T-cell (primary cell): ENCODE data around the gene LINC01488. TPM values are rescaled to one million over a fixed set of nuclear protein-coding genes. Genes with fewer than 3 reads are reported as not detected.

Source experiments
- ATAC-seq, 4 experiments: fragments of 200-7000 bp in 3 of 4; fragments of 150-1000 bp in 1 of 4; cut with Tn5 transposase; replicated peaks in 1 of 4; 1 replicate in 3 of 4; 2 replicates in 1 of 4; pipeline ENCODE4 v1.10.0; 2021; ENCODE audit warnings: moderate library complexity in 3 of 4, mild to moderate bottlenecking in 2 of 4, moderate number of reproducible peaks in 1 of 4
- CTCF ChIA-PET, 2 donors: fragments of 300-600 bp; sonication (Branson Sonifier 250); formaldehyde crosslinking; loops; one replicate each; lab custom pipeline; 2022; ENCODE audit warnings: antibody characterized with exemption in 2 of 2; lab: Charles Lee
- POLR2A ChIA-PET, 2 donors: fragments of 300-600 bp; sonication (Branson Sonifier 250); formaldehyde crosslinking; loops; one replicate each; lab custom pipeline; 2022; ENCODE audit warnings: antibody characterized with exemption in 2 of 2; lab: Charles Lee
- DNase-seq, 35 experiments: peaks; one replicate each; pipeline versions ENCODE4 v3.0.0 to v3.0.0-alpha.2; 2013 to 2023
- H3K27ac ChIP-seq: one replicate; pipeline ENCODE4 v1.5.1; 2013; ENCODE audit warnings: low read length
- H3K27me3 ChIP-seq, 2 experiments: replicated peaks in 1 of 2; 1 replicate in 1 of 2; 2 replicates in 1 of 2; pipeline versions ENCODE4 v1.6.1 to v1.7.0; 2013; ENCODE audit warnings: low read length in 1 of 2, mixed read lengths in 1 of 2; ENCODE audit not compliant: control insufficient read depth in 2 of 2, insufficient read depth in 2 of 2; ENCODE audit errors: extremely low read depth in 1 of 2
- H3K36me3 ChIP-seq, 2 donors: 1 replicate in 1 of 2; 2 replicates in 1 of 2; pipeline versions ENCODE4 v1.6.1 to v1.7.0; 2013; ENCODE audit warnings: low read length in 1 of 2; ENCODE audit not compliant: control insufficient read depth in 2 of 2, insufficient read depth in 1 of 2; ENCODE audit errors: extremely low read depth in 1 of 2
- H3K4me1 ChIP-seq, 2 experiments: 1 replicate in 1 of 2; 2 replicates in 1 of 2; pipeline versions ENCODE4 v1.6.1 to v1.7.0; 2013; ENCODE audit warnings: low read length in 2 of 2, mixed read lengths in 1 of 2; ENCODE audit not compliant: insufficient read depth in 2 of 2, control insufficient read depth in 1 of 2; ENCODE audit errors: extremely low read depth in 1 of 2
- H3K4me3 ChIP-seq, 2 donors: 1 replicate in 1 of 2; 2 replicates in 1 of 2; pipeline versions ENCODE4 v1.5.1 to v1.7.0; 2013; ENCODE audit warnings: mild to moderate bottlenecking in 2 of 2, low read length in 1 of 2, moderate library complexity in 1 of 2; ENCODE audit not compliant: control insufficient read depth in 1 of 2; ENCODE audit errors: extremely low read depth in 1 of 2
- H3K9me3 ChIP-seq: 2 replicates; pipeline ENCODE4 v1.7.0; 2013
- H3K27ac Mint-ChIP-seq, 2 donors: one replicate each; pipeline ENCODE4 v1.8.0; 2020 to 2021; ENCODE audit warnings: mild to moderate bottlenecking in 2 of 2, mixed read lengths in 2 of 2
- H3K27me3 Mint-ChIP-seq, 2 donors: one replicate each; pipeline ENCODE4 v1.8.0; 2021 to 2022; ENCODE audit warnings: mixed read lengths in 2 of 2
- H3K36me3 Mint-ChIP-seq: one replicate; pipeline ENCODE4 v1.8.0; 2021; ENCODE audit warnings: mixed read lengths
- H3K4me1 Mint-ChIP-seq, 3 donors: one replicate each; pipeline ENCODE4 v1.8.0; 2020 to 2022; ENCODE audit warnings: mixed read lengths in 3 of 3, mild to moderate bottlenecking in 1 of 3
- H3K4me3 Mint-ChIP-seq, 3 donors: one replicate each; pipeline ENCODE4 v1.8.0; 2020 to 2022; ENCODE audit warnings: mild to moderate bottlenecking in 3 of 3, mixed read lengths in 3 of 3, moderate library complexity in 3 of 3
- H3K9me3 Mint-ChIP-seq, 3 donors: one replicate each; pipeline ENCODE4 v1.8.0; 2020 to 2022; ENCODE audit warnings: mixed read lengths in 3 of 3
- WGBS: methylation state at CpG from one replicate; pipeline ENCODE4 v1.1.5; 2013; ENCODE audit warnings: missing lambda C conversion rate; ENCODE audit not compliant: insufficient coverage; 5-methylcytosine and 5-hydroxymethylcytosine counted together
- total RNA-seq, 35 experiments: library from RNA in 6 of 35; stranded (reverse) in 6 of 35; fragments of 120-200 nt in 1 of 35; gene quantifications; one replicate each; pipeline versions ENCODE4 v1.2.1 to v1.2.4 and lab custom pipeline; 2013 to 2026

The LINC01488 gene
- total RNA-seq, 5 donors from 2014 or later (not counting 1 experiment from before 2014, with no cell fraction given), result not detected

DNA sequence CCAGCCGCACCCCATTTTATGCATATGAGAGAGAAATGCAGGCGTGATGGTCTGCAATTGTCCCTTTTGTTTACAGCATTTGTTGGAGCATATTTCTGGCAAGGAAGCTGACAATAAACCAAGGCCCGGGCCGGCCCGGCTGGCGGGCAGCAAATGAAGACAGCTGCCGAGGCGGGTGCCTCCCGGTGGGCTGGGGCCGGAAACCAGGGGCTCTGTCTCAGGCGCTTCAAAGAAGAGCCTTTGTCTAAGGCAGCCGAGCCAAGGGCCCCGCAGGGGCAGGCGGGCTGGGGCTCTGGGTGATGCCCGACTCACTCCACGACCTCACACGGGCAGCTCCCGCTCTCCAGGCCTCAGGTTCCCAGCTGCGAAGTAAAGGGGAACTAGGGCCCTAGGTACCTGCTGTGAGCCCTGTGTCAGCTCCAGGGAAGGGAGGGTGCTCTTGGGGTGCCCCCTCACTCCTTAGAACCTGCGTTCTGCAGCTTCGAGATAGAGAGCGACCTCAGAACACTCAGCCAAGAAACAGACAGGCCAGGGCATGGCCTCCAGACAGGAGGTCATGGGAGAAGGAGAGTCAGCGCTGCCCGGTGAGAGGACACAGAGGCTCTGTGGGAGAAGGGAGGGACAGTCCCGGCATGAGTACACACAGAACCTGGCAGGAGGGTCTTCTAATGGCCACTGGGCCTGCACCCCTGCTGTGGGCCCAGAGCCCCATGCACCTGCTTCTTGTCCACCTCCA is 2.4 kb downstream of the LINC01488 start:
- Histone ChIP-seq H3K4me1 (no peaks in the 10 kb centered on the region), H3K27me3 (peaks cover 0 to 31% of the 10 kb centered on the region in 2 experiments), H3K36me3 (no peaks in the 10 kb centered on the region), H3K4me3 (no peak overlapping the region), H3K27ac (no peak overlapping the region), H3K9me3 (no peaks in the 10 kb centered on the region)
- no peak for ATAC-seq
- H3K27me3 Mint-ChIP-seq, result peaks cover 0 to 3% of the 10 kb centered on the region in 2 donors
- no peak for DNase-seq
- H3K36me3 Mint-ChIP-seq, result no peaks in the 10 kb centered on the region
- 86% methylated on average over 25 of the region's 25 CpGs for WGBS
- CTCF ChIA-PET, result no interaction called here
- POLR2A ChIA-PET, result no interaction called here
- H3K9me3 Mint-ChIP-seq, result no peaks in the 10 kb centered on the region
- H3K4me3 Mint-ChIP-seq, result no peak overlapping the region
- no peak overlapping the region for H3K27ac Mint-ChIP-seq
- no peaks in the 10 kb centered on the region for H3K4me1 Mint-ChIP-seq

GRCh38 chr11:69484427-69485259 is 3.2 kb downstream of the LINC01488 start:
- peaks cover 0 to 30% of the 10 kb centered on the region in 2 experiments for H3K27me3 ChIP-seq
- WGBS, result 78% methylated on average over 9 of the region's 13 CpGs
- no peak overlapping the region for H3K27ac Mint-ChIP-seq
- no peaks in the 10 kb centered on the region for H3K4me1 ChIP-seq
- ATAC-seq (no peak), DNase-seq (no peak)
- no peak overlapping the region for H3K4me3 ChIP-seq
- no peaks in the 10 kb centered on the region for H3K36me3 Mint-ChIP-seq
- H3K4me1 Mint-ChIP-seq, result no peaks in the 10 kb centered on the region
- H3K9me3 Mint-ChIP-seq, result no peaks in the 10 kb centered on the region
- POLR2A ChIA-PET, result no interaction called here
- H3K4me3 Mint-ChIP-seq, result no peak overlapping the region
- H3K36me3 ChIP-seq, result no peaks in the 10 kb centered on the region
- H3K27ac ChIP-seq, result no peak overlapping the region
- H3K9me3 ChIP-seq, result no peaks in the 10 kb centered on the region
- CTCF ChIA-PET, result no interaction called here
- peaks cover 0 to 3% of the 10 kb centered on the region in 2 donors for H3K27me3 Mint-ChIP-seq

DNA sequence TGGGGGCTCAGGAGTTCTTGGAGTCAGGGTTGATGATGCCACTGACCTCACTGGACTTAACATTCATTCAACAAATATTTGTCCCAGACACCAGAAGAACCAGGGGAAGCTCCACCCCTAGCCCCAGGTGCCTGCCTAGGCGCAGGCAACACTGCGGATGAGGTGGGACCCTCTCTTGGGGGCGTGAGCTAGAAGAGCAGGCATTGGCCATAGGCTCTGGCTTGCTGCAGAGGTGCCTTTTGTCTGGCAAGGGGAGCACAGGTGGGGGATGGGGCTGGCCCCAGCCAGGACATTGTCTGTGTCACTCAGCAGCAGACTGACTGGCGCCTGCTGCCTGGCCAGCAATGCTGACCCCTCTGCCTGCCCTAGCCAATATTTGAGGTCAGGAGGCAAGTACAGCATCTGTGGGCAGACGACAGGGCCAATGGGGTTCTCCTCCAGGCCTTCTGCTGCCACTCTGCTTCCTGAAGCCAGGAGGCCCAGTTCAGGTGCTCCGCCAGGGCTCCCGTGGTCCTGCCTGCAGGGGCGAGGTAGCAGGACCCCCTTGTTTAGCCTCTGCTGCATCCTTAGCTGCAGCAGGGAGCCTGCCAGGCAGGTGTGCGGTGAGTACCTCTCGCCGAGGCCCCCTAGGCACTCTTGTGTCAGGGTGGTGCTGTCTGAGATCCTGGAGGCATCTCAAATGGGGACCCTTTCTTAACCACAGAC is 4.0 kb downstream of the LINC01488 start:
- Mint-ChIP-seq H3K4me1 (no peaks in the 10 kb centered on the region), H3K27me3 (peaks cover 0 to 1% of the 10 kb centered on the region in 2 donors), H3K27ac (no peak overlapping the region), H3K36me3 (no peaks in the 10 kb centered on the region), H3K9me3 (no peaks in the 10 kb centered on the region), H3K4me3 (no peak overlapping the region)
- no peak overlapping the region for H3K27ac ChIP-seq
- ChIA-PET CTCF (no interaction called here), POLR2A (no interaction called here)
- no peak overlapping the region for H3K4me3 ChIP-seq
- no peaks in the 10 kb centered on the region for H3K36me3 ChIP-seq
- WGBS, result 85% methylated on average over 11 of the region's 11 CpGs
- peaks cover 0 to 31% of the 10 kb centered on the region in 2 experiments for H3K27me3 ChIP-seq
- no peaks in the 10 kb centered on the region for H3K4me1 ChIP-seq
- DNase-seq, result no peak
- no peak for ATAC-seq
- no peaks in the 10 kb centered on the region for H3K9me3 ChIP-seq

- no peaks in the 10 kb centered on the region for H3K4me1 ChIP-seq
- no peaks in the 10 kb centered on the region for H3K9me3 ChIP-seq
- peaks cover 0 to 28% of the 10 kb centered on the region in 2 experiments for H3K27me3 ChIP-seq
- ChIA-PET CTCF (no interaction called here), POLR2A (no interaction called here)
- no peak for DNase-seq
- no peaks in the 10 kb centered on the region for H3K4me1 Mint-ChIP-seq
- H3K27me3 Mint-ChIP-seq, result no peaks in the 10 kb centered on the region
- H3K9me3 Mint-ChIP-seq, result no peaks in the 10 kb centered on the region
- H3K36me3 Mint-ChIP-seq, result no peaks in the 10 kb centered on the region
- no peaks in the 10 kb centered on the region for H3K36me3 ChIP-seq
- H3K4me3 ChIP-seq, result no peak overlapping the region
- WGBS, result 86% methylated on average over 14 of the region's 17 CpGs
- H3K27ac ChIP-seq, result no peak overlapping the region
- H3K4me3 Mint-ChIP-seq, result no peak overlapping the region
- no peak for ATAC-seq
- H3K27ac Mint-ChIP-seq, result no peak overlapping the region
Observed at GRCh38 chr11:69486056-69486772, 4.8 kb downstream of the LINC01488 start.

DNA sequence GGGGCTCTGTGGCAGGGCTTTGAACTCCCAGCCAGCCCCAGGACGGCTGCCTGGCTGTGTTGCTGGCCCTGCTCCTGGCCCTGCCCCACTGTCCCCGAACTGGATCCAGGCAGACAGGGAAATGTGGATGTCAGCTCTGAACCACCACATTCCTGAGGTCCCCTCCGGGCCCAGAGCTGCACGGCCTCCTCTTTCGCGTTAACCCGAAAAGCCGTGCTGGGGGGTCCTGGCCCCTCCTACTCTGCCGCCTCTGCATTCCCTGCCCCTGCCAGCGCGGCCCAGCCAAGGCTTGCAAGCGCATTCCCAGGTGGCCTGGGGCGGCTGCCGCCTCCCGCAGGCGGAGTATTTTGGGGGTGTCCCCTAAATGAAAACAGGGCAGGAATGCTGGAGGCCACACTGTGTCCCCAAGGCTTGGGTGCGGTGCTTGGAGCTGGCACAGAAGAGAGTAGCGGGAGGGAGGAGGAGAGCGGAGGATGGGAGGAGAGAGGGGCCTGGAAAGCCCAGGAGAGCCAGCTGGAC is 5.4 kb downstream of the LINC01488 start:
- no peaks in the 10 kb centered on the region for H3K36me3 Mint-ChIP-seq
- H3K9me3 ChIP-seq, result no peaks in the 10 kb centered on the region
- 91% methylated on average over 19 of the region's 19 CpGs for WGBS
- H3K4me3 Mint-ChIP-seq, result no peak overlapping the region
- H3K4me1 ChIP-seq, result no peaks in the 10 kb centered on the region
- no peaks in the 10 kb centered on the region for H3K9me3 Mint-ChIP-seq
- ChIA-PET POLR2A (no interaction called here), CTCF (no interaction called here)
- no peaks in the 10 kb centered on the region for H3K4me1 Mint-ChIP-seq
- H3K27me3 Mint-ChIP-seq, result peaks cover 4 to 5% of the 10 kb centered on the region in 2 donors
- DNase-seq (no peak), ATAC-seq (no peak)
- no peak overlapping the region for H3K27ac Mint-ChIP-seq
- H3K36me3 ChIP-seq, result no peaks in the 10 kb centered on the region
- peaks cover 0 to 31% of the 10 kb centered on the region in 2 experiments for H3K27me3 ChIP-seq
- H3K27ac ChIP-seq, result no peak overlapping the region
- no peak overlapping the region for H3K4me3 ChIP-seq

GRCh38 chr11:69487391-69487790 is 5.9 kb downstream of the LINC01488 start:
- no peak overlapping the region for H3K27ac ChIP-seq
- H3K4me1 Mint-ChIP-seq, result no peaks in the 10 kb centered on the region
- no peaks in the 10 kb centered on the region for H3K36me3 Mint-ChIP-seq
- no peaks in the 10 kb centered on the region for H3K9me3 Mint-ChIP-seq
- WGBS, result 93% methylated on average over 8 of the region's 10 CpGs
- peaks cover 6% of the 10 kb centered on the region in 2 donors for H3K27me3 Mint-ChIP-seq
- H3K4me3 Mint-ChIP-seq, result no peak overlapping the region
- no peak overlapping the region for H3K4me3 ChIP-seq
- ChIA-PET POLR2A (no interaction called here), CTCF (no interaction called here)
- DNase-seq, result no peak
- H3K27me3 ChIP-seq, result peaks cover 0 to 32% of the 10 kb centered on the region in 2 experiments
- H3K9me3 ChIP-seq, result no peaks in the 10 kb centered on the region
- no peaks in the 10 kb centered on the region for H3K36me3 ChIP-seq
- ATAC-seq, result no peak
- H3K4me1 ChIP-seq, result no peaks in the 10 kb centered on the region
- no peak overlapping the region for H3K27ac Mint-ChIP-seq
